GM12892 (cell line): ENCODE data around the gene LIPE.

Experiments
- POLR2A ChIP-seq: IDR thresholded peaks from 2 replicates; pipeline ENCODE4 v1.6.1; 2011; ENCODE audit warnings: low read depth, low read length, control low read depth
- POLR2AphosphoS5 ChIP-seq: IDR thresholded peaks from 2 replicates; pipeline ENCODE4 v1.6.1; 2011; ENCODE audit warnings: low read depth, low read length, control low read depth
- TAF1 ChIP-seq: IDR thresholded peaks from 2 replicates; pipeline ENCODE4 v1.6.1; 2011; ENCODE audit warnings: low read depth, mild to moderate bottlenecking, control low read depth, low read length, borderline replicate concordance

- TF ChIP-seq POLR2A (no peak), POLR2AphosphoS5 (no peak), TAF1 (no peak)
Observed at GRCh38 chr19:42356686-42357085, 70.5 kb downstream of the LIPE start.
